ENCODE results near the gene TMEM250.

GRCh38 chr9:136142414-136142796, 23.7 kb upstream of the TMEM250 start:
- no peak for TF ChIP-seq CTCF (IDR thresholded peaks at IDR 0.05 in 4 of 5, conservative IDR thresholded peaks at IDR 0.05 in 1 of 5)
- TF ChIP-seq POLR2A (IDR thresholded peaks at IDR 0.05), result no peak

Measured in gastrocnemius medialis (tissue), 4 donors.